SK-N-SH (cell line): Measurements from ENCODE around the gene COMMD3. TPM values are rescaled to one million over a fixed set of nuclear protein-coding genes. Genes with fewer than 3 reads are reported as not detected.

Source experiments
- CTCF ChIA-PET: fragments of 300-600, 350-600 bp; formaldehyde crosslinking; extraction: SDS; loops from one replicate; lab custom pipeline; 2021; lab: Yijun Ruan, JAX
- POLR2A ChIA-PET: fragments of 350-600 bp; sonication (Branson Sonifier 250); formaldehyde crosslinking; extraction: SDS; loops from one replicate; lab custom pipeline; 2020; ENCODE audit warnings: antibody characterized with exemption, inconsistent platforms; lab: Yijun Ruan, JAX
- DNase-seq: peaks from one replicate; pipeline ENCODE4 v3.0.0; 2012
- H2AFZ ChIP-seq: fragments of 200-600 bp; sonication (generic); 2 replicates; pipeline ENCODE4 v1.8.1; 2016; ENCODE audit warnings: antibody characterized with exemption, mild to moderate bottlenecking, low read depth
- H3F3A ChIP-seq: fragments of 200-600 bp; sonication (generic); replicated peaks from 2 replicates; pipeline ENCODE3; 2016; ENCODE audit warnings: antibody characterized with exemption, mild to moderate bottlenecking; ENCODE audit not compliant: insufficient read depth
- H3K27ac ChIP-seq, 2 experiments: fragments of 200-500 bp in 1 of 2; fragments of 200-600 bp in 1 of 2; sonication (Bioruptor generic) in 1 of 2; sonication (generic), shearing (Covaris generic) in 1 of 2; 2 replicates each; pipeline versions ENCODE4 v1.5.1 to v1.6.1; 2014 to 2016; ENCODE audit warnings: low read depth in 2 of 2, inconsistent platforms in 1 of 2, low read length in 1 of 2, mild to moderate bottlenecking in 1 of 2, mixed read lengths in 1 of 2
- H3K27me3 ChIP-seq: fragments of 200-600 bp; sonication (generic), shearing (Covaris generic); 2 replicates; pipeline ENCODE4 v1.6.1; 2016; ENCODE audit warnings: mixed run types; ENCODE audit not compliant: insufficient read depth
- H3K36me3 ChIP-seq, 2 experiments: fragments of 200-500 bp in 1 of 2; fragments of 200-600 bp in 1 of 2; sonication (Bioruptor generic) in 1 of 2; sonication (generic) in 1 of 2; replicated peaks in 1 of 2; 2 replicates each; pipeline versions ENCODE3 to v1.5.1; 2014 to 2016; ENCODE audit warnings: low read length in 1 of 2, mild to moderate bottlenecking in 1 of 2; ENCODE audit not compliant: insufficient read depth in 2 of 2, control insufficient read depth in 1 of 2
- H3K4me1 ChIP-seq, 2 experiments: fragments of 200-500 bp in 1 of 2; fragments of 200-600 bp in 1 of 2; sonication (Bioruptor generic) in 1 of 2; sonication (generic), shearing (Covaris generic) in 1 of 2; 2 replicates each; pipeline versions ENCODE4 v1.5.1 to v1.6.1; 2014 to 2016; ENCODE audit warnings: low read depth in 1 of 2, low read length in 1 of 2, mixed run types in 1 of 2; ENCODE audit not compliant: insufficient read depth in 2 of 2, control insufficient read depth in 1 of 2
- H3K4me2 ChIP-seq: fragments of 200-600 bp; sonication (generic), shearing (Covaris generic); 2 replicates; pipeline ENCODE4 v1.6.1; 2017; ENCODE audit warnings: mixed run types
- H3K4me3 ChIP-seq, 2 experiments: fragments of 200-500 bp in 1 of 2; fragments of 200-600 bp in 1 of 2; sonication (Bioruptor generic) in 1 of 2; sonication (generic), shearing (Covaris generic) in 1 of 2; 2 replicates each; pipeline versions ENCODE4 v1.5.1 to v1.8.1; 2014 to 2016; ENCODE audit warnings: low read depth in 2 of 2, inconsistent platforms in 1 of 2, low read length in 1 of 2, mild to moderate bottlenecking in 1 of 2, mixed read lengths in 1 of 2, moderate library complexity in 1 of 2
- H3K79me2 ChIP-seq: fragments of 200-600 bp; sonication (generic); 2 replicates; pipeline ENCODE4 v1.8.1; 2017; ENCODE audit warnings: mild to moderate bottlenecking; ENCODE audit not compliant: insufficient read depth
- H3K9ac ChIP-seq: fragments of 200-600 bp; sonication (generic); 2 replicates; pipeline ENCODE4 v1.6.1; 2017; ENCODE audit warnings: mixed run types
- H3K9me2 ChIP-seq: fragments of 200-600 bp; sonication (generic); 2 replicates; pipeline ENCODE4 v1.6.1; 2017; ENCODE audit warnings: mixed run types
- H3K9me3 ChIP-seq: fragments of 200-600 bp; sonication (generic); 2 replicates; pipeline ENCODE4 v1.6.1; 2017; ENCODE audit warnings: mixed run types, mild to moderate bottlenecking, moderate library complexity
- H4K20me1 ChIP-seq: fragments of 200-600 bp; sonication (generic); 2 replicates; pipeline ENCODE4 v1.6.1; 2017; ENCODE audit warnings: mild to moderate bottlenecking, mixed run types; ENCODE audit not compliant: insufficient read depth
- ELF1 ChIP-seq: IDR thresholded peaks from 2 replicates; pipeline ENCODE4 v1.4.0; 2012
- EP300 ChIP-seq, 2 experiments: IDR thresholded peaks; 2 replicates each; pipeline versions ENCODE4 v1.4.0 to v1.6.1; 2012; ENCODE audit warnings: borderline replicate concordance in 1 of 2, low read depth in 1 of 2, low read length in 1 of 2
- EZH2phosphoT487 ChIP-seq: fragments of 200-600 bp; sonication (generic); IDR thresholded peaks from 2 replicates; pipeline ENCODE4 v1.6.1; 2017; ENCODE audit warnings: low read depth, mixed run types, mild to moderate bottlenecking, antibody characterized with exemption, moderate library complexity, borderline replicate concordance
- FOSL2 ChIP-seq: IDR thresholded peaks from 2 replicates; pipeline ENCODE4 v1.4.0; 2012; ENCODE audit warnings: low read depth, mild to moderate bottlenecking, moderate library complexity, borderline replicate concordance
- FOXJ3 ChIP-seq: sonication (generic); formaldehyde crosslinking; IDR thresholded peaks from 2 replicates; pipeline ENCODE4 v1.5.1; 2020; ENCODE audit warnings: mild to moderate bottlenecking, missing genetic modification reagents
- FOXM1 ChIP-seq: IDR thresholded peaks from 2 replicates; pipeline ENCODE4 v1.4.0; 2012; ENCODE audit warnings: low read depth, mild to moderate bottlenecking
- GABPA ChIP-seq: IDR thresholded peaks from 2 replicates; pipeline ENCODE4 v1.4.0; 2012; ENCODE audit warnings: low read depth, mild to moderate bottlenecking
- JUND ChIP-seq: IDR thresholded peaks from 2 replicates; pipeline ENCODE4 v1.4.0; 2012
- MEF2A ChIP-seq: IDR thresholded peaks from 2 replicates; pipeline ENCODE4 v1.4.0; 2012; ENCODE audit warnings: low read depth, borderline replicate concordance
- MXI1 ChIP-seq: IDR thresholded peaks from 2 replicates; pipeline ENCODE4 v1.6.1; 2012; ENCODE audit warnings: mild to moderate bottlenecking, low read depth, low read length, improper control_type of control experiment
- NFIC ChIP-seq: IDR thresholded peaks from 2 replicates; pipeline ENCODE4 v1.4.0; 2012; ENCODE audit warnings: borderline replicate concordance
- NRF1 ChIP-seq: IDR thresholded peaks from 2 replicates; pipeline ENCODE4 v1.6.1; 2012; ENCODE audit warnings: low read depth, mild to moderate bottlenecking, low read length
- TAF1 ChIP-seq: IDR thresholded peaks from 2 replicates; pipeline ENCODE4 v1.6.1; 2012; ENCODE audit warnings: low read depth, mild to moderate bottlenecking, low read length, moderate library complexity, borderline replicate concordance
- TCF12 ChIP-seq: IDR thresholded peaks from 2 replicates; pipeline ENCODE4 v1.4.0; 2012
- TEAD4 ChIP-seq: IDR thresholded peaks from 2 replicates; pipeline ENCODE4 v1.4.0; 2012; ENCODE audit warnings: mild to moderate bottlenecking, borderline replicate concordance; ENCODE audit not compliant: insufficient read depth
- YY1 ChIP-seq: IDR thresholded peaks from 2 replicates; pipeline ENCODE4 v1.4.0; 2012; ENCODE audit warnings: low read depth, mild to moderate bottlenecking
- WGBS: methylation state at CpG from one replicate; pipeline ENCODE4 v1.1.6; 2017; ENCODE audit warnings: low lambda C conversion rate; 5-methylcytosine and 5-hydroxymethylcytosine counted together
- polyA plus RNA-seq, 3 experiments: library from polyadenylated mRNA; depleted of rRNA; stranded (reverse); fragments of >200 nt; gene quantifications; 2 replicates each; pipeline ENCODE4 v1.2.3, GENCODE V29; 2012
- TF ChIP-seq, protein P1 (sequence below): fragments of 200-600 bp; sonication (generic); IDR thresholded peaks from 2 replicates; pipeline ENCODE4 v1.6.1; 2017; ENCODE audit warnings: antibody characterized with exemption, mild to moderate bottlenecking, moderate library complexity
- TF ChIP-seq, protein P2 (sequence below): IDR thresholded peaks from 2 replicates; pipeline ENCODE4 v1.4.0; 2012; ENCODE audit warnings: low read depth, borderline replicate concordance

COMMD3 gene
- polyA plus RNA-seq, 1 of the 3 experiments (the other 2 are of a cell fraction) = 26.9 TPM

DNA sequence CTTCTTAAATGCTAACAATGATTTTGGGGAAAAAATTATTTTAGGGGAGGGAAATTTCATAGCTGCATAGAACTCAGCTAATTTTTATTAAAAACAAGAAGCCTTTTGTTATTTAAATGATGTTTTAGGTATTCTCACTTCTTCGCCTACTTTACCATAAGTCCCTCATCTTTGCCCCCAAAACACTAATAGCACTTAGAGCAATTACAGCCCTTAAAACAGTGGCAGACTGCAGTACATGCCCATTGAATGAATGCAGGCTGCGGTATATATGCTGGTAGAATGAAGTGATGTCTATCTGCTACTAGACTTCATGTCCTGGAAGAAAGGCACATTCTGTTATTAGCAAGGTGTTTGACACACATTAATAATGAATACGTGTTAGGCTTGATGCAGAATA, 26.2 kb downstream of the COMMD3 start:
- H2AFZ ChIP-seq = no peak overlapping the region
- TF ChIP-seq JUND (no peak), GABPA (no peak), FOXJ3 (CRISPR knock-in tag) (no peak), NFIC (no peak), TAF1 (no peak), YY1 (no peak), ELF1 (no peak), MXI1 (no peak), TEAD4 (no peak), NRF1 (no peak), MEF2A (no peak), EP300 (IDR thresholded peaks at IDR 0.05; ENCODE audit: borderline replicate concordance in 1 of 2, low read depth in 1 of 2, low read length in 1 of 2) (no peak), FOSL2 (no peak), FOXM1 (no peak), TCF12 (no peak), EZH2phosphoT487 (no peak)
- TF ChIP-seq, protein P1, sequence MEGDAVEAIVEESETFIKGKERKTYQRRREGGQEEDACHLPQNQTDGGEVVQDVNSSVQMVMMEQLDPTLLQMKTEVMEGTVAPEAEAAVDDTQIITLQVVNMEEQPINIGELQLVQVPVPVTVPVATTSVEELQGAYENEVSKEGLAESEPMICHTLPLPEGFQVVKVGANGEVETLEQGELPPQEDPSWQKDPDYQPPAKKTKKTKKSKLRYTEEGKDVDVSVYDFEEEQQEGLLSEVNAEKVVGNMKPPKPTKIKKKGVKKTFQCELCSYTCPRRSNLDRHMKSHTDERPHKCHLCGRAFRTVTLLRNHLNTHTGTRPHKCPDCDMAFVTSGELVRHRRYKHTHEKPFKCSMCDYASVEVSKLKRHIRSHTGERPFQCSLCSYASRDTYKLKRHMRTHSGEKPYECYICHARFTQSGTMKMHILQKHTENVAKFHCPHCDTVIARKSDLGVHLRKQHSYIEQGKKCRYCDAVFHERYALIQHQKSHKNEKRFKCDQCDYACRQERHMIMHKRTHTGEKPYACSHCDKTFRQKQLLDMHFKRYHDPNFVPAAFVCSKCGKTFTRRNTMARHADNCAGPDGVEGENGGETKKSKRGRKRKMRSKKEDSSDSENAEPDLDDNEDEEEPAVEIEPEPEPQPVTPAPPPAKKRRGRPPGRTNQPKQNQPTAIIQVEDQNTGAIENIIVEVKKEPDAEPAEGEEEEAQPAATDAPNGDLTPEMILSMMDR = no peak
- TF ChIP-seq, protein P2, sequence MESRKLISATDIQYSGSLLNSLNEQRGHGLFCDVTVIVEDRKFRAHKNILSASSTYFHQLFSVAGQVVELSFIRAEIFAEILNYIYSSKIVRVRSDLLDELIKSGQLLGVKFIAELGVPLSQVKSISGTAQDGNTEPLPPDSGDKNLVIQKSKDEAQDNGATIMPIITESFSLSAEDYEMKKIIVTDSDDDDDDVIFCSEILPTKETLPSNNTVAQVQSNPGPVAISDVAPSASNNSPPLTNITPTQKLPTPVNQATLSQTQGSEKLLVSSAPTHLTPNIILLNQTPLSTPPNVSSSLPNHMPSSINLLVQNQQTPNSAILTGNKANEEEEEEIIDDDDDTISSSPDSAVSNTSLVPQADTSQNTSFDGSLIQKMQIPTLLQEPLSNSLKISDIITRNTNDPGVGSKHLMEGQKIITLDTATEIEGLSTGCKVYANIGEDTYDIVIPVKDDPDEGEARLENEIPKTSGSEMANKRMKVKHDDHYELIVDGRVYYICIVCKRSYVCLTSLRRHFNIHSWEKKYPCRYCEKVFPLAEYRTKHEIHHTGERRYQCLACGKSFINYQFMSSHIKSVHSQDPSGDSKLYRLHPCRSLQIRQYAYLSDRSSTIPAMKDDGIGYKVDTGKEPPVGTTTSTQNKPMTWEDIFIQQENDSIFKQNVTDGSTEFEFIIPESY = no peak
- no peak overlapping the region for H3K4me2 ChIP-seq
- ChIA-PET CTCF (interaction anchor here (1.0 kb wide), 2 partner anchors 144 to 740 kb away, joined by 3 read pairs; no protein-coding TSS in a partner anchor), POLR2A (no interaction called here)
- no peaks in the 10 kb centered on the region for H3K9me2 ChIP-seq
- H3K27me3 ChIP-seq = peaks cover 55% of the 10 kb centered on the region
- H3F3A ChIP-seq = no peaks in the 10 kb centered on the region
- no peak overlapping the region for H3K4me3 ChIP-seq
- H3K4me1 ChIP-seq = peaks cover 0 to 13% of the 10 kb centered on the region in 2 experiments; a peak in 2 of 4 replicates
- no peaks in the 10 kb centered on the region for H4K20me1 ChIP-seq
- WGBS = 70% methylated on average over 3 of the region's 3 CpGs
- H3K36me3 ChIP-seq = no peaks in the 10 kb centered on the region
- H3K9me3 ChIP-seq = no peaks in the 10 kb centered on the region
- no peak overlapping the region for H3K27ac ChIP-seq
- no peaks in the 10 kb centered on the region for H3K79me2 ChIP-seq
- DNase-seq = no peak
- H3K9ac ChIP-seq = no peak overlapping the region
